Small intestine (tissue), 7 donors: ENCODE measurements around the gene DNAJB13. TPM values are rescaled to one million over a fixed set of nuclear protein-coding genes. Genes with fewer than 3 reads are reported as not detected.

Source experiments
- DNase-seq, 2 donors: peaks; one replicate each; pipeline versions ENCODE4 v3.0.0 to v3.0.0-alpha.2; 2013
- FAIRE-seq: peaks from 2 replicates; lab custom pipeline; 2012; peaks lifted over from hg19 to GRCh38; lab: Jason Lieb, UNC
- H3K27ac ChIP-seq, 3 donors: one replicate each; pipeline ENCODE4 v1.5.1; 2013; ENCODE audit warnings: low read length in 2 of 3, mild to moderate bottlenecking in 2 of 3, control low read depth in 1 of 3, inconsistent platforms in 1 of 3, low read depth in 1 of 3, moderate library complexity in 1 of 3
- H3K27me3 ChIP-seq, 3 donors: one replicate each; pipeline ENCODE4 v1.6.1; 2013; ENCODE audit warnings: low read length in 3 of 3, inconsistent platforms in 1 of 3; ENCODE audit not compliant: control insufficient read depth in 3 of 3, insufficient read depth in 3 of 3
- H3K36me3 ChIP-seq, 3 donors: one replicate each; pipeline ENCODE4 v1.6.1; 2013; ENCODE audit warnings: low read length in 3 of 3, inconsistent platforms in 1 of 3, low read depth in 1 of 3, mild to moderate bottlenecking in 1 of 3, moderate library complexity in 1 of 3; ENCODE audit not compliant: control insufficient read depth in 3 of 3, insufficient read depth in 2 of 3
- H3K4me1 ChIP-seq, 3 donors: one replicate each; pipeline ENCODE4 v1.6.1; 2013; ENCODE audit warnings: low read length in 2 of 3, inconsistent platforms in 1 of 3, low read depth in 1 of 3, mild to moderate bottlenecking in 1 of 3, moderate library complexity in 1 of 3; ENCODE audit not compliant: control insufficient read depth in 3 of 3, insufficient read depth in 2 of 3
- H3K4me3 ChIP-seq, 3 donors: one replicate each; pipeline ENCODE4 v1.5.1; 2013; ENCODE audit warnings: low read length in 3 of 3, control low read depth in 1 of 3, inconsistent platforms in 1 of 3, low read depth in 1 of 3, mild to moderate bottlenecking in 1 of 3, moderate library complexity in 1 of 3
- H3K9me3 ChIP-seq, 2 donors: one replicate each; pipeline ENCODE4 v1.6.1; 2013; ENCODE audit warnings: low read depth in 1 of 2, low read length in 1 of 2; ENCODE audit not compliant: control insufficient read depth in 2 of 2, insufficient read depth in 1 of 2
- WGBS, 3 donors: extraction: QIAGEN DNeasy Blood & Tissue Kit; methylation state at CpG; one replicate each; pipeline ENCODE4 v1.1.7; 2013; 5-methylcytosine and 5-hydroxymethylcytosine counted together
- polyA plus RNA-seq, 4 donors: library from polyadenylated mRNA; stranded (reverse) in 3 of 4; unstranded in 1 of 4; fragments of 200-250 nt in 3 of 4; fragments of 120-200 nt in 1 of 4; gene quantifications; one replicate each; pipeline versions ENCODE4 v1.2.1 to v1.2.3, GENCODE V29; 2013
- donor health status: healthy with polysubstance abuse.
- donor health status: control.
- donor health status: control.
- donor health status: Bipolar disorder and iron deficiency.
- donor health status: healthy.

The DNAJB13 gene
- polyA plus RNA-seq, 4 donors = 0.03 to 4.5 (median 0.33) TPM

DNA sequence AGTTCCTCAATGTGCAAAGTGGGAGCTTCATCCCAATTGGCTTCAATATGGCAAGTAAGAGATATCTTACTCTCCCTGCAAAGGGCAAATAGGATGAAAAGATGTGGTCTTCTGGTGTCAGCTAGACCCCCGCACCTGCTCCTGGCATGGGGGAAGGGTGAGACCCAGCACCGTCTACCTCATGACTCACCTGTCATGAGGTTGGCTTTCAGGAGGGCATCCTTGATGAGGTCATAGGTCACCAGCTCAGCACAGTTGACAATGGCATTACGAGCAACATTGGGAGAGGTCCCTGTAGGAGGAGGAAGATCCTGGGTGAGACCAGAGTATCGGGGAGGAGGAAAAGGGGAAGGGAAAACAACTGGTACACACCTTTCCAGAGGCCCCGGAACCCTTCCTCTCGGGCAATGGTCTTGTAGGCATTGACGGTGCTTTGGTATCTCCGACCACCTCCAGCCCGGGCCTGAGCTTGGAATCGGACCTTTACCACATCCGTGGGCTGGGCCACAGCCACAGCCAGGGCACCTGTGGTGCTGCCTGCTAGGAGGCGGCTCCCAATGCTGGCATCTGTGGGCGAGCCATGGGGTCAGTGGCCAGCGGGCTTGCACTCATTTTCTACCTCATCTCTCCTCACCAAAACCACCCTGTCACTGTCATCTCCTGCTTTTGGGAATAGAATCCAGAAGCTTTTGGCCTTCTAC is 25.8 kb downstream of the DNAJB13 start:
- H3K27ac ChIP-seq = no peak overlapping the region
- FAIRE-seq (no peak), DNase-seq (no peak)
- H3K27me3 ChIP-seq = no peaks in the 10 kb centered on the region
- H3K4me3 ChIP-seq = no peak overlapping the region
- H3K4me1 ChIP-seq = peaks cover 0 to 18% (median 4%) of the 10 kb centered on the region in 3 donors
- H3K36me3 ChIP-seq = peaks cover 5 to 77% (median 13%) of the 10 kb centered on the region in 3 donors
- 83 to 89% (median 85%) methylated on average over 14 of the region's 14 CpGs for WGBS, 3 donors
- H3K9me3 ChIP-seq = no peaks in the 10 kb centered on the region

DNA sequence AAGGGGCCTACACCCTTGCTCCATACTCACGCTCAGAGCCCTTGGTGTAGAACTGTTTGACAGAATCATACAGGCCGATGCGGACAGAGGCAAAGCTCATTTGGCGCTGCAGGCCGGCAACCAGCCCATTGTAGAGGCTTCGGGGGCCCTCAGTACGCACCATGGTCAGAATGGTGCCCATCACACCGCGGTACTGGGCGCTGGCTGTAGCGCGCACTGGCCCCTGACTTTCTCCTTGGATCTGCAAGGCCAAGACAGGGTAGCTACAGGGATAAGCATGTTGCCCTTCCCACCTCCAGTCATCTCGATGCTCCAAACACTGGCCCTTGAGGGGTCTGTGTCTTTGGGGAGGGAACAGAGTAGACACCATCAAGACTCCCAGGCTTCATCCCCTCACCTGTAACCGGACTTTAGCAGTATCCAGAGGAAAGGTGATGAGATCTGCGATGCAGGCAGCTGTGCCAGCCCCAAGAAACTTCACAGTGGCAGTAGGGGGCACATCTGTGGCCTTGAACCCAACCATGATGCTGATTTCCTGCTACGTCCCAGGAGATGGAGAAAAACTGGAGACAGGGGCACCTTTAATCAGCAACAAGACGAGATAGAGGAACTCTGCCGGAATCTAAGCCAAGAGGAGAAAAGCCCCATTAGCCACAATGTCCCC is 27.2 kb downstream of the DNAJB13 start:
- H3K27ac ChIP-seq = no peak overlapping the region
- WGBS, 3 donors = 95 to 97% (median 96%) methylated on average over 18 of the region's 18 CpGs
- no peaks in the 10 kb centered on the region for H3K27me3 ChIP-seq
- H3K4me3 ChIP-seq = no peak overlapping the region
- FAIRE-seq (no peak), DNase-seq (no peak)
- H3K9me3 ChIP-seq = no peaks in the 10 kb centered on the region
- H3K4me1 ChIP-seq = peaks cover 0 to 18% (median 4%) of the 10 kb centered on the region in 3 donors
- peaks cover 5 to 71% (median 13%) of the 10 kb centered on the region in 3 donors for H3K36me3 ChIP-seq

DNA sequence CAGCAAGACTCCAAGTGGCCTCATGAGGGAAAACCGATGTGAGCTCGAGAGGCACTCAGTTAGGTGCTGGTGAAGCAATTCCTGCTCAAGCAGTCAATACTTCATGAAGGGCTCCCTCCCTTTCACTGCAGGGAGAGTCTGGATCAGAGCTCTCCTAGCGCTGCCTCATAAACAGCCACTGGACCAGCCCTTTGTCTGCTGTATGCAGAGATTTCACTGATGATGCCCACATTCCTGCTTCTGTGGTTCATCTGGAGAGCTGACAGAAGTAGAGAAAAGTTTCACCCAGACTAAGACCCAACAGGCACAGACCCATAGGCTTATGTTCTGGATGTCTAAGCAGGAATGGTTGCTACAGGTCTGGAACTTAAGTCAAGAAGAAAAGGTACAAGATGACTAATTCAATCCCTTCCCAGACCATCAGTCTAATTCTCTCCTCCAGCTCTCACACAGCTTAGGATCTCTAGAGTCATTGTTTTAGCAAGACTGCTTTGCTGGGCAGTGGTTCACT is 27.8 kb downstream of the DNAJB13 start:
- no peaks in the 10 kb centered on the region for H3K9me3 ChIP-seq
- 93 to 95% (median 94%) methylated on average over 3 of the region's 3 CpGs for WGBS, 3 donors
- peak overlapping the region in 1 of 3 donors; percentile 11 for H3K27ac ChIP-seq
- no peaks in the 10 kb centered on the region for H3K27me3 ChIP-seq
- no peak for DNase-seq
- no peak overlapping the region for H3K4me3 ChIP-seq
- no peak for FAIRE-seq
- peaks cover 5 to 66% (median 13%) of the 10 kb centered on the region in 3 donors for H3K36me3 ChIP-seq
- H3K4me1 ChIP-seq = peaks cover 0 to 21% (median 4%) of the 10 kb centered on the region in 3 donors

DNA sequence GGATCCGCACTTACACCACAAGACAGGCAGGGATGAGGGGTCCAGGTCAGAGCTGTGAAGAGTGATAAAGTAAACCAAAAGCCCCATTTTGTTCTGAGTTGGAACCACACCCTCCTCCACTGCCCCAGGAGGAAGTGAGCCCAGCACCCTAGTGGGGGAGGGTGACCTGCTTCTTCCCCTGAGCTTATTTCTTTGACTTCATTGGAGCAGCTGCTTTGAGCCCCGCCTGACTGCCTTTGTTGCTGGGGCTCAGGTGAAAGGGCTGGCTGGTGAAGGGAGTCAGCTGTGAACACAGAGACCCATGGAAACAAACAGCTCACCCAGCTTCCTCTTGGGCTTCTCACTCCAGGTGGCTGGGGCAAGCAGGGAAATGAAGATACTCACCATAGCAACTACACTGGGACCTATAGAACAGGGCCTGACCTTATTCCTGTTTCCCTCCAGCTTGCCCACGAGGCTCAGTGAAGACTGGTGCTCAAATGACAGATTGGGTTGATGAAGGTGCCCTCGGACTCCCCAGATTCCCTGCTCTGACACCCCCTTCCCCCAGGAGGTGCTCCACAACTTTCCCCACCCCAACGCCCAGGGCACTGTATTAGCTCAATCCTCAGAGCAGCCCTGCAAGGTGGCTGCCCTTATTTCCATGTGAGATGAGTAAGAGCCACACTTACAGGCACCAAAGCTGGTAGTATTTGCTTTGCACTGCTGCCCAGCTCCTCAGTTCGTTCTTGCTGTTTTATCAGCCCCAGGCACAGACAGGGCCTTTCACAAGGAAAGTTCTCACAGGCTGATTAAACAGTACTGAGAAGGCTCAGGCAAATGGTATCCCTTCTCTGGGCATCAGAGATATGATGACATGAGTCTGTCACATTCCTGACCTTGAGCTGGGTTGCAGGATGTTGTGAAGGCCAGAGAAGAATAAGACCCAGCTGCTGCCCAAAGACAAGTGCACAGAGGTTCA is 29.5 kb downstream of the DNAJB13 start:
- H3K36me3 ChIP-seq = peaks cover 5 to 52% (median 10%) of the 10 kb centered on the region in 3 donors
- peaks cover 0 to 23% (median 0%) of the 10 kb centered on the region in 3 donors for H3K4me1 ChIP-seq
- peak overlapping the region; percentile 35 to 95 (median 92) for H3K27ac ChIP-seq
- peak; percentile 80 to 85 for DNase-seq
- H3K9me3 ChIP-seq = no peaks in the 10 kb centered on the region
- H3K4me3 ChIP-seq = peak overlapping the region in 2 of 3 donors; percentile 46 to 66
- 10 to 40% (median 21%) methylated on average over 6 of the region's 6 CpGs for WGBS, 3 donors
- FAIRE-seq = no peak
- no peaks in the 10 kb centered on the region for H3K27me3 ChIP-seq

DNA sequence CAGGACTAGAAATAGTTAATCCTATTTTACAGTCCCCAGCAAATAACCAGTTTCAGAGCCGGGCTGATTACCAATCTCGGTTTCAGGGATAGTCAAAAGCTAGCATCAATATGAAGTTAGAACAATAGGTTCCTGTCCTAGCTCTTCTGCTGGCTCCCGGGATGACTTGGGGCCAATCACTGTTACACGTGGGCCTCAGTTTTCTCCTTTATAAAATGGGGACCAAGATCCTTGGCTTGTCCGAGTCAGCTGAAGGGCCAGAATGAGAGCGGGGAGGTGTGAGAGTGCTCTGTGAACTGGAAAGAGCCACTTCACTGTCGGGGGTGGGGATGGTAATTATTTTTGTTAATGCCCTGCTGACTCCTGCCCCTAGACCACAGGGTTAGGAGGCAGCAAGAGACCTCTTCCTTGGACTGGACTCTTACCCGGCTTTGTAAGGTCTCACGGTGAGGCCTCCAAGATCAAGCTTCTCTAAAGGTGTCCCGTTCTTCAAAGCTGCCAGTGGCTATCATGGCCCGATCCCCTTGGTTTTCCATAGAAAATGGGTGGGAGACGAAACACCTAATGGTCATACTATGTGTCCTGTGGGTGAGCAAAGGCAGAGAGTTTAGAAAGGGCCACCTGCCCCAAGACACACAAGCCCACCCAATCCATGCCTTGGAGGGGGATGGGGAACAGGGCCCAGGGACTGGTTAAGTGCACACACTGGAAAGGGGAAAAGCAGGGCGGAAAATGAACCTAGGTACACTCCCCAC is 30.4 kb downstream of the DNAJB13 start:
- H3K4me3 ChIP-seq = peak overlapping the region; percentile 46 to 77 (median 66)
- no peak for FAIRE-seq
- H3K36me3 ChIP-seq = peaks cover 5 to 43% (median 8%) of the 10 kb centered on the region in 3 donors

DNA sequence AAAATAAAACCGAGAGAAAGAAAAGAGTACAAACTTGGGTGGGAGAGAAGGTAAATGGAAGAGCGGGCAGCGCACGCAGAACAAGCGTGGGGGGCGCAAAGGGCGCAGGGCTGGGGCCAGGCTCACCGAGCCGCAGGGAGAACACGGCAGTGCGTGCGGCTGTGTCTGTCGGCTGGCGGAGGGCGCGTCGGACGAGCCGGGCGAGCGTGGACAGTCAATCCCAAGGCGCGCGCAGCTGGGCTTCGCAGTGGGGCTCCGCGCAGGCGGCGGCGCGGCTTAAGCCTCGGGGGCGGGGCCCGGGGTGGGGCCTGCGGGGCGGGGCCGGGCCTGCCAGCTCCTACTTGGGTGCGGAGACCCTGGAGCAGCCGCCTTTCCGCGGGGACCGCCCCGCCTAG is 31.8 kb downstream of the DNAJB13 start, which contains the start of gene UCP2:
Gene UCP2, minus strand, starts transcription at position 249 of the 395 bp plus-strand sequence. CDS start 4,465 bp downstream, outside the sequence.
- H3K27me3 ChIP-seq = no peaks in the 10 kb centered on the region
- peaks cover 0 to 33% (median 2%) of the 10 kb centered on the region in 3 donors for H3K36me3 ChIP-seq
- WGBS, 3 donors = 0 to 2% (median 0%) methylated on average over 13 to 43 of the region's 43 CpGs
- no peaks in the 10 kb centered on the region for H3K9me3 ChIP-seq
- peak within 1 kb of the TSS; percentile 46 to 77 (median 66) for H3K4me3 ChIP-seq
- peaks cover 0 to 23% (median 0%) of the 10 kb centered on the region in 3 donors for H3K4me1 ChIP-seq
- H3K27ac ChIP-seq = peak within 1 kb of the TSS; percentile 78 to 95 (median 94)
- FAIRE-seq (no peak), DNase-seq (peak in 1 of 2 donors; percentile 85)

More for the DNA sequence above, 30.4 kb downstream of the DNAJB13 start:
- H3K27me3 ChIP-seq = no peaks in the 10 kb centered on the region
- peak overlapping the region in 2 of 3 donors; percentile 92 to 95 for H3K27ac ChIP-seq
- no peaks in the 10 kb centered on the region for H3K9me3 ChIP-seq
- peak in 1 of 2 donors; percentile 31 for DNase-seq
- H3K4me1 ChIP-seq = peaks cover 0 to 23% (median 0%) of the 10 kb centered on the region in 3 donors
- WGBS, 3 donors = 22 to 56% (median 27%) methylated on average over 13 of the region's 13 CpGs

DNA sequence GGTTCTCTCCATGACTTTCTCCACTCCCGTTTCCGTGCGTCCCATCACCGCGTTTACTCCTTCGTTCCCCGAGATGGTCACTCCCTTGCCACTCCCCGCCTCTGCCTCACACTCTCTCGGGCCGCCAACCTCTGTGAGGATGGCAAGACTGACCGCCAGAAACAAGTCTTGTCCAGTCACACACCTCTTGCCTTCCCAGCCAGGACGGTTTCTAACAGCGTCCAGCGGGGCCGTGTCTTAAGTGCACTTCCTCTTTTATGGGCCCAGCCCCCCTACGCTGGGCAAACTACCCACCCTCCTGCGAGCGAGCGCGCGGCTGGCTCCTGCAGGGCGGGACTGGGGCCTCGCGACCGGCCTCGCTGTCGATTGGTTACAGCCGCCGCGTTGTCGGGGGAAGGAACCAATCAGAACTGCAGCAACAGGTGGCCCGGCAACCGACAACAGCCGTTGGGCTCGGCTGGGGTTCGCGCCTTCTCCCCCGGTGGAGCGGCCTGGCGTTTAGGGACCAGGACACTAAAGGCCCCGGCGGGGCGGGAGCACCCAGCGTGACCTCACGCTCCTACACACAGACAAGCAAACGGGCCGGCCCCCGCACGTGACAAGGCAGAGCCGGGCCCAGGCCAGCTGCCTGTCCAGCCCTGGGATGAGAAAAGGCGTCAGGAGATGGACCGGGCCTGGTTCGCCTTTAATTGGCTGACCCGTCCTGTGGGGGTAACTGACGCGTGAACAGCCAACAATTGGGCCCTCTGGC is 32.3 kb downstream of the DNAJB13 start:
- no peaks in the 10 kb centered on the region for H3K9me3 ChIP-seq
- FAIRE-seq (no peak), DNase-seq (peak; percentile 94)
- WGBS, 3 donors = 0 to 1% (median 0%) methylated on average over 53 to 56 of the region's 56 CpGs
- no peaks in the 10 kb centered on the region for H3K27me3 ChIP-seq
- peaks cover 0 to 23% (median 0%) of the 10 kb centered on the region in 3 donors for H3K4me1 ChIP-seq
- peak overlapping the region; percentile 78 to 95 (median 94) for H3K27ac ChIP-seq
- peak overlapping the region; percentile 46 to 77 (median 66) for H3K4me3 ChIP-seq
- H3K36me3 ChIP-seq = peaks cover 0 to 28% (median 2%) of the 10 kb centered on the region in 3 donors
